Lung (tissue), 12 donors: ENCODE measurements around the gene C11orf71. TPM values are rescaled to one million over a fixed set of nuclear protein-coding genes. Genes with fewer than 3 reads are reported as not detected.

Experiments
- ATAC-seq: fragments of 200-7000 bp; cut with Tn5 transposase; one replicate; pipeline ENCODE4 v1.9.1; 2020; ENCODE audit warnings: moderate number of reproducible peaks; ENCODE audit not compliant: insufficient read depth, low FRiP score
- DNase-seq, 3 donors: peaks; one replicate each; pipeline ENCODE4 v3.0.0-alpha.2; 2013 to 2017
- H3K27ac ChIP-seq, 2 donors: one replicate each; pipeline ENCODE4 v1.5.1; 2013; ENCODE audit warnings: mild to moderate bottlenecking in 2 of 2, moderate library complexity in 2 of 2, control low read depth in 1 of 2, inconsistent platforms in 1 of 2, low read depth in 1 of 2, low read length in 1 of 2
- H3K27me3 ChIP-seq, 3 donors: one replicate each; pipeline ENCODE4 v1.5.1; 2013; ENCODE audit warnings: low read length in 2 of 3; ENCODE audit not compliant: control insufficient read depth in 3 of 3, insufficient read depth in 3 of 3
- H3K36me3 ChIP-seq, 4 donors: one replicate each; pipeline ENCODE4 v1.5.1; 2013; ENCODE audit warnings: low read length in 4 of 4, mild to moderate bottlenecking in 1 of 4, moderate library complexity in 1 of 4; ENCODE audit not compliant: control insufficient read depth in 4 of 4, insufficient read depth in 4 of 4
- H3K4me1 ChIP-seq, 5 donors: one replicate each; pipeline ENCODE4 v1.5.1; 2013; ENCODE audit warnings: low read length in 5 of 5, mild to moderate bottlenecking in 2 of 5, moderate library complexity in 1 of 5; ENCODE audit not compliant: control insufficient read depth in 5 of 5, insufficient read depth in 5 of 5
- H3K4me3 ChIP-seq: one replicate; pipeline ENCODE4 v1.5.1; 2013; ENCODE audit warnings: mild to moderate bottlenecking, control low read depth, moderate library complexity
- H3K9ac ChIP-seq, 2 donors: one replicate each; pipeline ENCODE4 v1.5.1; 2013; ENCODE audit warnings: low read length in 2 of 2, control low read depth in 1 of 2; ENCODE audit not compliant: insufficient read depth in 1 of 2
- H3K9me3 ChIP-seq, 4 donors: one replicate each; pipeline ENCODE4 v1.5.1; 2013; ENCODE audit warnings: low read length in 3 of 4, mild to moderate bottlenecking in 1 of 4, moderate library complexity in 1 of 4; ENCODE audit not compliant: control insufficient read depth in 4 of 4, insufficient read depth in 3 of 4
- WGBS, 2 donors: extraction: QIAGEN DNeasy Blood & Tissue Kit; methylation state at CpG; one replicate each; pipeline ENCODE4 v1.1.7; 2013; 5-methylcytosine and 5-hydroxymethylcytosine counted together
- polyA plus RNA-seq, 2 donors: library from polyadenylated mRNA; stranded (reverse); fragments of 200-250 nt; gene quantifications; one replicate each; pipeline ENCODE4 v1.2.1, GENCODE V29; 2013
- total RNA-seq, 2 donors: library from RNA; depleted of rRNA in 1 of 2; stranded (reverse); fragments of >200 nt in 1 of 2; gene quantifications; one replicate each; pipeline ENCODE4 v1.2.1, GENCODE V29; 2014 to 2021
- TF ChIP-seq, protein P1 (sequence below): IDR thresholded peaks from 2 replicates; pipeline ENCODE4 v1.5.1; 2012; ENCODE audit warnings: mild to moderate bottlenecking; ENCODE audit errors: control extremely low read depth, extremely low read depth
- donor health status: control.
- donor health status: control.
- donor health status: Bipolar disorder and iron deficiency.
- donor health status: healthy.
- donor health status: DM: yes; HTN: yes; CAD: no.

Gene C11orf71
- total and polyA plus RNA-seq, 4 donors, result 10.1 to 14.4 (median 11.2) TPM

DNA sequence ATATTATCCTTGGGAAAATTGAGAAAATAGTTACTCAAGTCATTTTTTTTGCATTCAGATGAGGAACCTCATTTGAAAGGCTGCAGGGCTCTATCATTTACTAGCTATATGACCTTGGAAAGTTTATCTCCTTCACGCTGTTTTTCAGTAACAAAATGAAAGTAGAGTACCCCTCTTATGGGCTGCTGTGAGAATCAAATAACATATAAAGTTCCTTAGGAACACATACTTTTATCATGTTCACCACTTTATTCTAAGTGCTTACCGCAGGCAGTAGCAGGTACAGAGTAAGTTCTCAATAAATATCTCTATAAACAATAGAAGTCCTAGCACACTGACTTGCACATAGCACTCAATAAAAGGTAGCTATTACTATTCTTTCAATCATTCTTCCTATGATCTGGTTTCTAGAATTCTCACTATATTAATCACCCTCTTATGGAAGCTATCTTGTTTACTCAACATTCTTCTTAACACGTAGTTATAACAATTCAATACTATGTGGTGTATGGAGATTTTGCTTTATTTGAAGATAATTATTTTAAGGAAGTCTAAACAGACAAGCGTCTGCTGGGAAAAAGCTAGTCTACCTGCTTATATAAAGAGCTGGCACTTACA lies 1.9 kb downstream of the C11orf71 start:
- DNase-seq, result no peak
- WGBS, 2 donors, result 61 to 68% methylated on average over 4 of the region's 4 CpGs
- peaks cover 0 to 5% (median 1%) of the 10 kb centered on the region in 4 donors for H3K36me3 ChIP-seq
- TF ChIP-seq, protein P1, sequence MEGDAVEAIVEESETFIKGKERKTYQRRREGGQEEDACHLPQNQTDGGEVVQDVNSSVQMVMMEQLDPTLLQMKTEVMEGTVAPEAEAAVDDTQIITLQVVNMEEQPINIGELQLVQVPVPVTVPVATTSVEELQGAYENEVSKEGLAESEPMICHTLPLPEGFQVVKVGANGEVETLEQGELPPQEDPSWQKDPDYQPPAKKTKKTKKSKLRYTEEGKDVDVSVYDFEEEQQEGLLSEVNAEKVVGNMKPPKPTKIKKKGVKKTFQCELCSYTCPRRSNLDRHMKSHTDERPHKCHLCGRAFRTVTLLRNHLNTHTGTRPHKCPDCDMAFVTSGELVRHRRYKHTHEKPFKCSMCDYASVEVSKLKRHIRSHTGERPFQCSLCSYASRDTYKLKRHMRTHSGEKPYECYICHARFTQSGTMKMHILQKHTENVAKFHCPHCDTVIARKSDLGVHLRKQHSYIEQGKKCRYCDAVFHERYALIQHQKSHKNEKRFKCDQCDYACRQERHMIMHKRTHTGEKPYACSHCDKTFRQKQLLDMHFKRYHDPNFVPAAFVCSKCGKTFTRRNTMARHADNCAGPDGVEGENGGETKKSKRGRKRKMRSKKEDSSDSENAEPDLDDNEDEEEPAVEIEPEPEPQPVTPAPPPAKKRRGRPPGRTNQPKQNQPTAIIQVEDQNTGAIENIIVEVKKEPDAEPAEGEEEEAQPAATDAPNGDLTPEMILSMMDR, result no peak
- no peaks in the 10 kb centered on the region for H3K27me3 ChIP-seq
- ATAC-seq, result no peak
- H3K27ac ChIP-seq, result no peak overlapping the region
- no peak overlapping the region for H3K4me3 ChIP-seq
- no peaks in the 10 kb centered on the region for H3K9me3 ChIP-seq
- H3K9ac ChIP-seq, result peak overlapping the region in 1 of 2 donors; percentile 44
- H3K4me1 ChIP-seq, result peaks cover 0 to 21% (median 7%) of the 10 kb centered on the region in 5 donors

- Histone ChIP-seq H3K36me3 (peaks cover 0 to 2% (median 0%) of the 10 kb centered on the region in 4 donors), H3K4me1 (peaks cover 0 to 21% (median 7%) of the 10 kb centered on the region in 5 donors), H3K9me3 (no peaks in the 10 kb centered on the region), H3K9ac (no peak overlapping the region), H3K27me3 (no peaks in the 10 kb centered on the region), H3K4me3 (no peak overlapping the region), H3K27ac (no peak overlapping the region)
- no peak for DNase-seq
- TF ChIP-seq, protein P1, result no peak
- 78 to 83% methylated on average over 2 of the region's 2 CpGs for WGBS, 2 donors
- no peak for ATAC-seq
These were observed 2.8 kb downstream of the C11orf71 start for GRCh38 chr11:114397349-114397982.

DNA sequence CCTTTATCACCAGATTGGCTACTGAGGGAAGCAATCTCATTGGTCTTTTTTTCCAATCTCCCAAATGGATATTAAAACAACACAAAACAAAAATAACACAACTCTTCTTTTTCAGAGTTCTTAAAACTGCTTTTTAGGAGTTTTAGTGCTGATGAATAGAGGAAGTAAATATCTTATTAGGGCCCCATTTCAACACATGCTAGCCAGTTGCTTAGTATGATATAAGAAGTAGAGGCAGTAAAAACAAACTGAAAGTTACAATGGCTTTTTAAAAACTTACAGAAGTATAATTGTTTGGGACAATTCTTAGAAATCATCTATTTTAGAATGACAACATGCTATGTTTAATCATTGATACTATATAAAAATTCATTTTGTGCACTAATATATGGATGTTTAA lies 3.4 kb downstream of the C11orf71 start:
- Histone ChIP-seq H3K27ac (no peak overlapping the region), H3K9ac (no peak overlapping the region), H3K36me3 (peaks cover 0 to 2% (median 0%) of the 10 kb centered on the region in 4 donors), H3K9me3 (no peaks in the 10 kb centered on the region), H3K4me3 (no peak overlapping the region), H3K4me1 (peaks cover 0 to 18% (median 4%) of the 10 kb centered on the region in 5 donors), H3K27me3 (no peaks in the 10 kb centered on the region)
- ATAC-seq, result no peak
- DNase-seq, result no peak
- TF ChIP-seq, protein P1, result no peak
